GM12878 (cell line): ENCODE results near the gene NTM.

Experiments
- CHD2 ChIP-seq: IDR thresholded peaks from 2 replicates; pipeline ENCODE4 v1.6.1; 2011; ENCODE audit warnings: low read depth, low read length, improper control_type of control experiment, borderline replicate concordance
- CHD4 ChIP-seq: fragments of 200-600 bp; sonication (generic); IDR thresholded peaks from 2 replicates; pipeline ENCODE4 v1.6.1; 2016; ENCODE audit warnings: mild to moderate bottlenecking
- HDAC2 ChIP-seq: fragments of 200-600 bp; sonication (generic); IDR thresholded peaks from 2 replicates; pipeline ENCODE4 v1.6.1; 2017
- NR2C2 ChIP-seq: IDR thresholded peaks from 2 replicates; pipeline ENCODE4 v1.6.1; 2011; ENCODE audit warnings: borderline replicate concordance, low read depth; ENCODE audit not compliant: control insufficient read depth, insufficient read length
- POLR2A ChIP-seq: IDR thresholded peaks from 2 replicates; pipeline ENCODE4 v1.6.1; 2011; ENCODE audit warnings: low read depth, mild to moderate bottlenecking, low read length
- POLR2AphosphoS2 ChIP-seq: IDR thresholded peaks from 2 replicates; pipeline ENCODE4 v1.6.1; 2011; ENCODE audit warnings: low read depth, mild to moderate bottlenecking, low read length, improper control_type of control experiment, moderate library complexity
- POLR2AphosphoS5 ChIP-seq: IDR thresholded peaks from 2 replicates; pipeline ENCODE4 v1.6.1; 2011; ENCODE audit warnings: mild to moderate bottlenecking, low read length, inconsistent platforms
- SMC3 ChIP-seq: IDR thresholded peaks from 2 replicates; pipeline ENCODE4 v1.6.1; 2011; ENCODE audit warnings: low read length, improper control_type of control experiment, borderline replicate concordance
- SREBF2 ChIP-seq: IDR thresholded peaks from 2 replicates; pipeline ENCODE4 v1.6.1; 2012; ENCODE audit warnings: mild to moderate bottlenecking, low read length
- TF ChIP-seq, protein P1 (sequence below), 3 experiments: IDR thresholded peaks in 2 of 3; conservative IDR thresholded peaks in 1 of 3; 2 replicates each; pipeline ENCODE4 v1.5.1; 2011; ENCODE audit warnings: low read depth in 3 of 3, low read length in 3 of 3, mild to moderate bottlenecking in 3 of 3, control low read depth in 2 of 3, moderate library complexity in 2 of 3, inconsistent platforms in 1 of 3, mixed read lengths in 1 of 3; ENCODE audit not compliant: control insufficient read depth in 2 of 3, insufficient read depth in 1 of 3; ENCODE audit errors: extremely low read depth in 1 of 3
- TF ChIP-seq, protein P2 (sequence below): fragments of 450-650 bp; IDR thresholded peaks from 2 replicates; pipeline ENCODE4 v1.6.1; 2014; ENCODE audit warnings: mild to moderate bottlenecking
- TF ChIP-seq, protein P3 (sequence below): IDR thresholded peaks from 2 replicates; pipeline ENCODE4 v1.6.1; 2012; ENCODE audit warnings: low read depth, low read length, improper control_type of control experiment
- TF ChIP-seq, protein P4 (sequence below): IDR thresholded peaks from 2 replicates; pipeline ENCODE4 v1.6.1; 2012; ENCODE audit warnings: mild to moderate bottlenecking, low read depth, low read length

DNA sequence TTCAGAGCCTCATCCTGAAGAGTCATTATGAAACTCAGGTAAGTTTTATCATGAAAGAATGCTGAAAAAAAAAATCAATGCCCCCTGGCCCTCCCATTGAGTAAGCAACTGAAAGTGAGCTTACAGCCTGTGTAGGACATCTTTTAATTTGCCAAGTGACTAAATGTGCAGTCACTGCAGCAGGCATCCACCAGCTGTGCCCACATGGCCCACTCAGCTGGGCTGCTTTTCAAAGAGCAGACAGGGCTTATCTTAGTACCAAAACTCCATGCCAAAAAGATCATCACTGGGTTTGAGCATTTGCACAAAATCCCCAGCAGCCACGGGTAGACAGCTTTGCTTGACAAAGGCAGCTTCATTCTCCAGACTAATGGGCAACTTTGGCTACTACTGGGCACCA is 709.7 kb downstream of the NTM start:
- TF ChIP-seq, protein P1, sequence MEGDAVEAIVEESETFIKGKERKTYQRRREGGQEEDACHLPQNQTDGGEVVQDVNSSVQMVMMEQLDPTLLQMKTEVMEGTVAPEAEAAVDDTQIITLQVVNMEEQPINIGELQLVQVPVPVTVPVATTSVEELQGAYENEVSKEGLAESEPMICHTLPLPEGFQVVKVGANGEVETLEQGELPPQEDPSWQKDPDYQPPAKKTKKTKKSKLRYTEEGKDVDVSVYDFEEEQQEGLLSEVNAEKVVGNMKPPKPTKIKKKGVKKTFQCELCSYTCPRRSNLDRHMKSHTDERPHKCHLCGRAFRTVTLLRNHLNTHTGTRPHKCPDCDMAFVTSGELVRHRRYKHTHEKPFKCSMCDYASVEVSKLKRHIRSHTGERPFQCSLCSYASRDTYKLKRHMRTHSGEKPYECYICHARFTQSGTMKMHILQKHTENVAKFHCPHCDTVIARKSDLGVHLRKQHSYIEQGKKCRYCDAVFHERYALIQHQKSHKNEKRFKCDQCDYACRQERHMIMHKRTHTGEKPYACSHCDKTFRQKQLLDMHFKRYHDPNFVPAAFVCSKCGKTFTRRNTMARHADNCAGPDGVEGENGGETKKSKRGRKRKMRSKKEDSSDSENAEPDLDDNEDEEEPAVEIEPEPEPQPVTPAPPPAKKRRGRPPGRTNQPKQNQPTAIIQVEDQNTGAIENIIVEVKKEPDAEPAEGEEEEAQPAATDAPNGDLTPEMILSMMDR (IDR thresholded peaks at IDR 0.05 in 2 of 3, conservative IDR thresholded peaks at IDR 0.05 in 1 of 3; ENCODE audit: control insufficient read depth in 2 of 3, extremely low read depth in 1 of 3, insufficient read depth in 1 of 3, low read depth in 3 of 3, low read length in 3 of 3), result no peak
- TF ChIP-seq, protein P2, sequence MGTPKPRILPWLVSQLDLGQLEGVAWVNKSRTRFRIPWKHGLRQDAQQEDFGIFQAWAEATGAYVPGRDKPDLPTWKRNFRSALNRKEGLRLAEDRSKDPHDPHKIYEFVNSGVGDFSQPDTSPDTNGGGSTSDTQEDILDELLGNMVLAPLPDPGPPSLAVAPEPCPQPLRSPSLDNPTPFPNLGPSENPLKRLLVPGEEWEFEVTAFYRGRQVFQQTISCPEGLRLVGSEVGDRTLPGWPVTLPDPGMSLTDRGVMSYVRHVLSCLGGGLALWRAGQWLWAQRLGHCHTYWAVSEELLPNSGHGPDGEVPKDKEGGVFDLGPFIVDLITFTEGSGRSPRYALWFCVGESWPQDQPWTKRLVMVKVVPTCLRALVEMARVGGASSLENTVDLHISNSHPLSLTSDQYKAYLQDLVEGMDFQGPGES, result no peak
- no peak for TF ChIP-seq POLR2AphosphoS5
- no peak for TF ChIP-seq POLR2A
- TF ChIP-seq NR2C2, result no peak
- no peak for TF ChIP-seq SREBF2
- no peak for TF ChIP-seq CHD2
- TF ChIP-seq POLR2AphosphoS2, result no peak
- TF ChIP-seq SMC3, result no peak
- no peak for TF ChIP-seq HDAC2
- TF ChIP-seq CHD4, result no peak
- TF ChIP-seq, protein P3, sequence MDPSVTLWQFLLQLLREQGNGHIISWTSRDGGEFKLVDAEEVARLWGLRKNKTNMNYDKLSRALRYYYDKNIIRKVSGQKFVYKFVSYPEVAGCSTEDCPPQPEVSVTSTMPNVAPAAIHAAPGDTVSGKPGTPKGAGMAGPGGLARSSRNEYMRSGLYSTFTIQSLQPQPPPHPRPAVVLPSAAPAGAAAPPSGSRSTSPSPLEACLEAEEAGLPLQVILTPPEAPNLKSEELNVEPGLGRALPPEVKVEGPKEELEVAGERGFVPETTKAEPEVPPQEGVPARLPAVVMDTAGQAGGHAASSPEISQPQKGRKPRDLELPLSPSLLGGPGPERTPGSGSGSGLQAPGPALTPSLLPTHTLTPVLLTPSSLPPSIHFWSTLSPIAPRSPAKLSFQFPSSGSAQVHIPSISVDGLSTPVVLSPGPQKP, result no peak
- TF ChIP-seq, protein P4, sequence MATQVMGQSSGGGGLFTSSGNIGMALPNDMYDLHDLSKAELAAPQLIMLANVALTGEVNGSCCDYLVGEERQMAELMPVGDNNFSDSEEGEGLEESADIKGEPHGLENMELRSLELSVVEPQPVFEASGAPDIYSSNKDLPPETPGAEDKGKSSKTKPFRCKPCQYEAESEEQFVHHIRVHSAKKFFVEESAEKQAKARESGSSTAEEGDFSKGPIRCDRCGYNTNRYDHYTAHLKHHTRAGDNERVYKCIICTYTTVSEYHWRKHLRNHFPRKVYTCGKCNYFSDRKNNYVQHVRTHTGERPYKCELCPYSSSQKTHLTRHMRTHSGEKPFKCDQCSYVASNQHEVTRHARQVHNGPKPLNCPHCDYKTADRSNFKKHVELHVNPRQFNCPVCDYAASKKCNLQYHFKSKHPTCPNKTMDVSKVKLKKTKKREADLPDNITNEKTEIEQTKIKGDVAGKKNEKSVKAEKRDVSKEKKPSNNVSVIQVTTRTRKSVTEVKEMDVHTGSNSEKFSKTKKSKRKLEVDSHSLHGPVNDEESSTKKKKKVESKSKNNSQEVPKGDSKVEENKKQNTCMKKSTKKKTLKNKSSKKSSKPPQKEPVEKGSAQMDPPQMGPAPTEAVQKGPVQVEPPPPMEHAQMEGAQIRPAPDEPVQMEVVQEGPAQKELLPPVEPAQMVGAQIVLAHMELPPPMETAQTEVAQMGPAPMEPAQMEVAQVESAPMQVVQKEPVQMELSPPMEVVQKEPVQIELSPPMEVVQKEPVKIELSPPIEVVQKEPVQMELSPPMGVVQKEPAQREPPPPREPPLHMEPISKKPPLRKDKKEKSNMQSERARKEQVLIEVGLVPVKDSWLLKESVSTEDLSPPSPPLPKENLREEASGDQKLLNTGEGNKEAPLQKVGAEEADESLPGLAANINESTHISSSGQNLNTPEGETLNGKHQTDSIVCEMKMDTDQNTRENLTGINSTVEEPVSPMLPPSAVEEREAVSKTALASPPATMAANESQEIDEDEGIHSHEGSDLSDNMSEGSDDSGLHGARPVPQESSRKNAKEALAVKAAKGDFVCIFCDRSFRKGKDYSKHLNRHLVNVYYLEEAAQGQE, result no peak
